ENCODE data around the gene TAF1B.
"Not testable (repeated sequence)": the region's sequence is repeated elsewhere in the genome, so short reads cannot be mapped to it uniquely, and the experiment has no call there.

Gene TAF1B

DNA sequence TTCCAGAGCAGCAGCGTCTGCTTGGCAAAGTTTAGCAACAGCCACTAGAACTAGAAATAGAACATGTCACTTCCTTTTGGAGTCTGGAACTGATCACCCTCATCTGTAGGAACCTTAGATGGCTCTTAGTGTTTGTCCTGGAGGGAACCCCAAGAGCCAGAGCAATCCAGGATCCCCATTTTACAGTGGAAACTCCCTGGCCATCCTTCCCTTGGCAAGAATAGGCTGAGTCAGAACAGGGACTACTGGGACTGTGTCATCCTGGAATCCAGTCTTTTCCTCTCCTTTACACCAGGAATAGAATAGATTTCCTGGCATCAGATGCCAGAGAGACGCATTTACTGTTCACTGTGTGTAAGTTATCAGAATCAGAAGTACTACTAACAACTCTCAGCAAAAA, 75.0 kb downstream of the TAF1B start:
- no peak for DNase-seq (ENCODE audit: extremely low spot score)
- TF ChIP-seq, protein P1, sequence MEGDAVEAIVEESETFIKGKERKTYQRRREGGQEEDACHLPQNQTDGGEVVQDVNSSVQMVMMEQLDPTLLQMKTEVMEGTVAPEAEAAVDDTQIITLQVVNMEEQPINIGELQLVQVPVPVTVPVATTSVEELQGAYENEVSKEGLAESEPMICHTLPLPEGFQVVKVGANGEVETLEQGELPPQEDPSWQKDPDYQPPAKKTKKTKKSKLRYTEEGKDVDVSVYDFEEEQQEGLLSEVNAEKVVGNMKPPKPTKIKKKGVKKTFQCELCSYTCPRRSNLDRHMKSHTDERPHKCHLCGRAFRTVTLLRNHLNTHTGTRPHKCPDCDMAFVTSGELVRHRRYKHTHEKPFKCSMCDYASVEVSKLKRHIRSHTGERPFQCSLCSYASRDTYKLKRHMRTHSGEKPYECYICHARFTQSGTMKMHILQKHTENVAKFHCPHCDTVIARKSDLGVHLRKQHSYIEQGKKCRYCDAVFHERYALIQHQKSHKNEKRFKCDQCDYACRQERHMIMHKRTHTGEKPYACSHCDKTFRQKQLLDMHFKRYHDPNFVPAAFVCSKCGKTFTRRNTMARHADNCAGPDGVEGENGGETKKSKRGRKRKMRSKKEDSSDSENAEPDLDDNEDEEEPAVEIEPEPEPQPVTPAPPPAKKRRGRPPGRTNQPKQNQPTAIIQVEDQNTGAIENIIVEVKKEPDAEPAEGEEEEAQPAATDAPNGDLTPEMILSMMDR (IDR thresholded peaks at IDR 0.05; ENCODE audit: control extremely low read depth, extremely low read depth, low read depth, missing control alignments) = no peak
- ChIA-PET CTCF (no interaction called here), POLR2A (no interaction called here)

DNA sequence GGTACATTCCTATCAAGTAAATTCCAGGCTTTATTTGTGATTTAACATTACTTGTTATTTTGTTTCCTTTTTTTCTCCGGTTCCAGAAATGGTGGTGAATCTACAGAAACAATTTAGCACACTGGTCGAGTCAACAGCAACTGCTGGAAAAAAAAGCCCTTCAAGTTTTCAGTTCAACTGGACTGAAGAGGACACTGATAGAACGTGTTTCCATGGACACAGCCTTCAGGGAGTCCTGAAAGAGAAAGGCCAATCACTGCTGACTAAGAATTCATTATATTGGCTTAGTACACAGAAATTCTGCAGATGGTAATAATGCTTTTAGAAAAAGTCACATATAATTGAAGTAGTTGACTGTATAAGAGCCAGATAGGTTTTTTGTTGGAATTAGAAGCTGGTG, 76.2 kb downstream of the TAF1B start:
- CTCF ChIA-PET = no interaction called here
- TF ChIP-seq, protein P1 (IDR thresholded peaks at IDR 0.05; ENCODE audit: control extremely low read depth, extremely low read depth, low read depth, missing control alignments) = no peak
- POLR2A ChIA-PET = no interaction called here
- DNase-seq (ENCODE audit: extremely low spot score) = no peak

DNA sequence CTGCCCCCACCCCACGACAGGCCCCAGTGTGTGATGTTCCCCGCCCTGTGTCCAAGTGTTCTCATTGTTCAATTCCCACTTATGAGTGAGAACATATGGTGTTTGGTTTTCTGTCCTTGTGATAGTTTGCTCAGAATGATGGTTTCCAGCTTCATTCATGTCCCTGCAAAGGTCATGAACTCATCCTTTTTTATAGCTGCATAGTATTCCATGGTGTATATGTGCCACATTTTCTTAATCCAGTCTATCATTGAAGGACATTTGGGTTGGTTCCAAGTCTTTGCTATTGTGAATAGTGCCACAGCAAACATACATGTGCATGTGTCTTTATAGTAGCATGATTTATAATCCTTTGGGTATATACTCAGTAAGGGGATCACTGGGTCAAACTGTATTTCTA, 83.7 kb downstream of the TAF1B start:
- POLR2A ChIA-PET; CTCF ChIA-PET; DNase-seq (ENCODE audit: extremely low spot score): not testable (repeated sequence)

DNA sequence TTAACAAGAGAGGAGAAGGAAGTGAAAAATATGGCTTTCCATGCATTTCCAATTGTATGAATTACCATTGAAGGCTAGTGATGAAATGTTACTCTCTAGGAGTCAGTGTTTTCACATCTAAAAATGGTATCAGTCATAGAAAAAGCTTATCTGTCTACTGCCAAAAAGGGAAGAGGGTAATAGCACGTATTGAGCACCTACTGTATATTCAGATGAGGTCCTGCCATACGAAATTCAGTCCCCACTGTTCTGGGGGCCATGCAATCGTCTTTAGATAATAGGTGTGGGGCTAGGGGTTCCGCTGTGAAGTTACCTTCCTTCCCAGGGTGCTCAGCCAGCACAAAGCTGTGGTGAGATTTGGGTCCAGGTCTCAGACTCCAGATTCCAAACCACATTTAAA, 94.0 kb downstream of the TAF1B start:
- CTCF ChIA-PET = interaction anchor here (0.8 to 1.2 kb wide), 2 partner anchors 23 to 138 kb away, joined by 3 read pairs; no protein-coding TSS in a partner anchor
- TF ChIP-seq, protein P1 (IDR thresholded peaks at IDR 0.05; ENCODE audit: control extremely low read depth, extremely low read depth, low read depth, missing control alignments) = no peak
- POLR2A ChIA-PET = no interaction called here
- DNase-seq (ENCODE audit: extremely low spot score) = no peak

DNA sequence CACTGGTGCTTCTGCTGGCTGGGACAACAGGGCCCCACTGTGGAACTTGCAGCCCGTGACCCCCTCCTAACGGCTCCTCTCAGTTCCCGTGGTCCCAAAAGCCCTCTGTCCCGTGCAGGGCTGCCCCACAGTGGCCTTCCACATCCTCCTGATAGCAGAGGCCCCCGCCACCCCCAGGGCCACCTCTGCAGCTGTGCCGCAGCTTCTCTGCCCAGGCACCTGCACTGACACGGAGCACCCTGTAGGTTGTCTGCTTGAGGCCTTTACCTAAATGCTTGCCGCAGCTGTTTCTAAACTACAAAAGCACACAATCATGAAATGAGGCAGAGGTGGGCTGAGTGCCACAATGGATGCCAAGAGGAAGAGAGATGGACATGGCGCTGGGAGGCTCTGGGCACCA, 94.7 kb downstream of the TAF1B start:
- TF ChIP-seq, protein P1 (IDR thresholded peaks at IDR 0.05; ENCODE audit: control extremely low read depth, extremely low read depth, low read depth, missing control alignments) = no peak
- CTCF ChIA-PET = interaction anchor here (0.8 kb wide), 1 partner anchor 139 kb away, joined by 3 read pairs; no protein-coding TSS in a partner anchor
- POLR2A ChIA-PET = no interaction called here
- DNase-seq (ENCODE audit: extremely low spot score) = no peak

DNA sequence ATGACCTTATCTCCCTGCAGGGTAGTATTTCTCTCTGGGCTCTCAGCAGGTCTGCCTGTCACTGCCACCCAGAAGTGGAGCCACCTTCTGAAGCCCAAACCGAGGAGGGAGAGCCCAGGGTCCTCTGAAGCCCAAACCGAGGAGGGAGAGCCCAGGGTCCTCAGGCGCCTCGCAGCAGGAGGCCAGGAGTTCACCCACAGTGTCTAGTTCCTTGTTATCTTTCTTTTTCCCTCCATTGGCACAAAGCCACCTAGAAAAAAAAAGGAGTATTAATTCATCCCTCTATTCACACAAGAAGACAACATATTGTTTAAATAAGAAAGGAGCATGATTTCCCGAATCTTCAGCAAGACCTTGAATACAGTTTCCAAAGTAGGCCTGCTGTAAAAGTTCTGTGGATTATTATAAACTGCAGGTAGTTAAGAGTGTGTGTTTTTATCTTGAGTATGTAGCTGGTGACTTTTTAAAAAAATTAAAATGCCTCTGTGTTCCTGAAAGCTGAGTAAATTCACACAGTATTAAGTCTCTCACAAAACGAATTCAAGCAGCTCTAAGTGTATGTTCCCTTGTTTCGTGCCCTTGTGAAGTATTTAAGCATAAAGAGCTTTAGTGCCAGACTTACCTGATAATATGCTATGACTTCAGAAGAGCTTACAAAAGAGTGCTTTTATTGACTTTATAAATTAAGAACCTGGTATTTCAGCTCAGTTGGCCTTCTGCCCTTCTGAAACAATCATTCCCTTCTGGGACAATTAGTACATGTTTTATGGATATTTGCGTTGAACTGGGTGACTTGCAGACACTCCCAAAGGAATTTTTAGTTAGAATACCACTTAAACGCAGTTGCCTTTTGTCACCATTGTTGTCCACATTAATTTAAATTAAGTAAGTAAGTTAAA, 96.6 kb downstream of the TAF1B start:
- CTCF ChIA-PET = interaction anchor here (0.8 to 1.5 kb wide), 4 partner anchors 9 to 90 kb away, joined by 3 read pairs; no protein-coding TSS in a partner anchor
- DNase-seq (ENCODE audit: extremely low spot score) = no peak
- POLR2A ChIA-PET = no interaction called here
- TF ChIP-seq, protein P1 (IDR thresholded peaks at IDR 0.05; ENCODE audit: control extremely low read depth, extremely low read depth, low read depth, missing control alignments) = no peak
